SK-N-SH treated with all-trans-retinoic acid at 6 μM for 48 hours (cell line): ENCODE results near the gene MIPEP.

Experiments used
- CREB5 ChIP-seq: fragments of 250-450 bp; sonication (Bioruptor Pico); IDR thresholded peaks from 2 replicates; pipeline ENCODE4 v1.5.1; 2020; ENCODE audit warnings: low read depth, mild to moderate bottlenecking, moderate library complexity
- CSDC2 ChIP-seq: fragments of 250-450 bp; sonication (Bioruptor Pico); IDR thresholded peaks from 2 replicates; pipeline ENCODE4 v1.5.0; 2020; ENCODE audit warnings: mild to moderate bottlenecking, moderate library complexity
- GLIS3 ChIP-seq: fragments of 250-450 bp; sonication (Bioruptor Pico); IDR thresholded peaks from 2 replicates; pipeline ENCODE4 v1.5.0; 2020; ENCODE audit warnings: mild to moderate bottlenecking, moderate library complexity
- OSR1 ChIP-seq: fragments of 250-450 bp; sonication (Bioruptor Pico); IDR thresholded peaks from 2 replicates; pipeline ENCODE4 v1.8.0; 2022; ENCODE audit warnings: moderate library complexity, mild to moderate bottlenecking, inconsistent platforms
- PPARA ChIP-seq: fragments of 250-450 bp; sonication (Bioruptor Pico); IDR thresholded peaks from 2 replicates; pipeline ENCODE4 v1.5.0; 2020; ENCODE audit warnings: mild to moderate bottlenecking, borderline replicate concordance
- SNAI2 ChIP-seq: fragments of 250-450 bp; sonication (Bioruptor Pico); IDR thresholded peaks from 2 replicates; pipeline ENCODE4 v1.5.0; 2020; ENCODE audit warnings: mild to moderate bottlenecking, moderate library complexity
- ZNF565 ChIP-seq: fragments of 450-650 bp; formaldehyde crosslinking; conservative IDR thresholded peaks from 2 replicates; pipeline ENCODE4 v1.5.0; 2020; ENCODE audit warnings: low read depth, mild to moderate bottlenecking, moderate library complexity
- TF ChIP-seq, protein P1 (sequence below): fragments of 250-450 bp; sonication (Bioruptor Pico); IDR thresholded peaks from 2 replicates; pipeline ENCODE4 v1.5.0; 2020; ENCODE audit warnings: mild to moderate bottlenecking, moderate library complexity
- TF ChIP-seq, protein P2 (sequence below): fragments of 250-450 bp; sonication (Bioruptor Pico); IDR thresholded peaks from 2 replicates; pipeline ENCODE4 v1.5.1; 2021; ENCODE audit warnings: mild to moderate bottlenecking, moderate library complexity

DNA sequence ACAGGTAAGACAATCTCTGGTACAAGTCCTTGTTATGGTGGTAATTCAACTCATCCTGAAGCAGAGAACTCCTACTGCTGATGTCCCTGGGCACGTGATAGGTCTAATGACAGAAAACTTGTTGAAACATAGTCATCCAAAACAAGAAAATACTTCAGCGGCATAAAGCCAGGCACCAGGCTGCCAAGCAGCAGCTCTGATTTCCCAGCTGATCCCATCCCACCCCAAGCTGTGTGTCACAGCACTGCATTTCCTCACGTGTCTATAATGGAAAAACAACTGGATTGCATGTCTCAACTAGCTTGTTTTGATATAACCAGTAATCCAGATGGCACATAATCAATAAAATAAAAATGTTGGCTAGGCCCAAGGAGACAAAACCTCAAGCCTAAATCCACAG is 64.8 kb downstream of the MIPEP start:
- TF ChIP-seq CREB5 (CRISPR knock-in tag) (no peak), GLIS3 (CRISPR knock-in tag) (no peak), CSDC2 (CRISPR knock-in tag) (no peak), PPARA (no peak), SNAI2 (CRISPR knock-in tag) (no peak), OSR1 (CRISPR knock-in tag) (no peak), ZNF565 (CRISPR knock-in tag) (no peak)
- TF ChIP-seq, protein P1, sequence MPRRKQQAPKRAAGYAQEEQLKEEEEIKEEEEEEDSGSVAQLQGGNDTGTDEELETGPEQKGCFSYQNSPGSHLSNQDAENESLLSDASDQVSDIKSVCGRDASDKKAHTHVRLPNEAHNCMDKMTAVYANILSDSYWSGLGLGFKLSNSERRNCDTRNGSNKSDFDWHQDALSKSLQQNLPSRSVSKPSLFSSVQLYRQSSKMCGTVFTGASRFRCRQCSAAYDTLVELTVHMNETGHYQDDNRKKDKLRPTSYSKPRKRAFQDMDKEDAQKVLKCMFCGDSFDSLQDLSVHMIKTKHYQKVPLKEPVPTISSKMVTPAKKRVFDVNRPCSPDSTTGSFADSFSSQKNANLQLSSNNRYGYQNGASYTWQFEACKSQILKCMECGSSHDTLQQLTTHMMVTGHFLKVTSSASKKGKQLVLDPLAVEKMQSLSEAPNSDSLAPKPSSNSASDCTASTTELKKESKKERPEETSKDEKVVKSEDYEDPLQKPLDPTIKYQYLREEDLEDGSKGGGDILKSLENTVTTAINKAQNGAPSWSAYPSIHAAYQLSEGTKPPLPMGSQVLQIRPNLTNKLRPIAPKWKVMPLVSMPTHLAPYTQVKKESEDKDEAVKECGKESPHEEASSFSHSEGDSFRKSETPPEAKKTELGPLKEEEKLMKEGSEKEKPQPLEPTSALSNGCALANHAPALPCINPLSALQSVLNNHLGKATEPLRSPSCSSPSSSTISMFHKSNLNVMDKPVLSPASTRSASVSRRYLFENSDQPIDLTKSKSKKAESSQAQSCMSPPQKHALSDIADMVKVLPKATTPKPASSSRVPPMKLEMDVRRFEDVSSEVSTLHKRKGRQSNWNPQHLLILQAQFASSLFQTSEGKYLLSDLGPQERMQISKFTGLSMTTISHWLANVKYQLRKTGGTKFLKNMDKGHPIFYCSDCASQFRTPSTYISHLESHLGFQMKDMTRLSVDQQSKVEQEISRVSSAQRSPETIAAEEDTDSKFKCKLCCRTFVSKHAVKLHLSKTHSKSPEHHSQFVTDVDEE (CRISPR knock-in tag) = no peak
- TF ChIP-seq, protein P2, sequence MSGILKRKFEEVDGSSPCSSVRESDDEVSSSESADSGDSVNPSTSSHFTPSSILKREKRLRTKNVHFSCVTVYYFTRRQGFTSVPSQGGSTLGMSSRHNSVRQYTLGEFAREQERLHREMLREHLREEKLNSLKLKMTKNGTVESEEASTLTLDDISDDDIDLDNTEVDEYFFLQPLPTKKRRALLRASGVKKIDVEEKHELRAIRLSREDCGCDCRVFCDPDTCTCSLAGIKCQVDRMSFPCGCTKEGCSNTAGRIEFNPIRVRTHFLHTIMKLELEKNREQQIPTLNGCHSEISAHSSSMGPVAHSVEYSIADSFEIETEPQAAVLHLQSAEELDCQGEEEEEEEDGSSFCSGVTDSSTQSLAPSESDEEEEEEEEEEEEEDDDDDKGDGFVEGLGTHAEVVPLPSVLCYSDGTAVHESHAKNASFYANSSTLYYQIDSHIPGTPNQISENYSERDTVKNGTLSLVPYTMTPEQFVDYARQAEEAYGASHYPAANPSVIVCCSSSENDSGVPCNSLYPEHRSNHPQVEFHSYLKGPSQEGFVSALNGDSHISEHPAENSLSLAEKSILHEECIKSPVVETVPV (CRISPR knock-in tag) = no peak
